ENCODE data around the gene PBX1.

The PBX1 gene

GRCh38 chr1:164876398-164877116 is 317.6 kb downstream of the PBX1 start:
- DNase-seq (ENCODE audit: low spot score), result no peak

- DNase-seq (ENCODE audit: low spot score), result no peak
Measured at GRCh38 chr1:164880199-164880598, 321.2 kb downstream of the PBX1 start.

- DNase-seq (ENCODE audit: low spot score), result no peak
Measured at GRCh38 chr1:164880644-164881043, 321.7 kb downstream of the PBX1 start.

- DNase-seq (ENCODE audit: low spot score), result no peak
Measured at GRCh38 chr1:164885311-164885710, 326.3 kb downstream of the PBX1 start.

- no peak for DNase-seq (ENCODE audit: low spot score)
Measured at GRCh38 chr1:164886101-164886500, 327.1 kb downstream of the PBX1 start.

GRCh38 chr1:164891615-164892014 is 332.6 kb downstream of the PBX1 start:
- no peak for DNase-seq (ENCODE audit: low spot score)

GRCh38 chr1:164895026-164895912 is 336.3 kb downstream of the PBX1 start:
- DNase-seq (ENCODE audit: low spot score), result no peak

GRCh38 chr1:164901031-164901430 is 342.0 kb downstream of the PBX1 start:
- no peak for DNase-seq (ENCODE audit: low spot score)

Measured in HuH-7 (cell line).